GM18907 (cell line): ENCODE results near the gene FGGY.
A peak's percentile ranks its signal among the peaks of the same experiment; 100 is the strongest.

Source experiments
- ATAC-seq: cut with Tn5 transposase; IDR thresholded peaks from one replicate; pipeline ENCODE4 v1.9.1; 2021; ENCODE audit warnings: mild to moderate bottlenecking, moderate library complexity; ENCODE audit not compliant: unreplicated experiment

FGGY gene

GRCh38 chr1:59314776-59315528 is 18.1 kb downstream of the FGGY start:
- no peak for ATAC-seq

GRCh38 chr1:59315529-59316463 is 18.9 kb downstream of the FGGY start:
- ATAC-seq = no peak

- peak; percentile 90 for ATAC-seq
Measured at GRCh38 chr1:59316497-59317128, 19.7 kb downstream of the FGGY start.

GRCh38 chr1:59317343-59317742 is 20.4 kb downstream of the FGGY start:
- ATAC-seq = no peak

GRCh38 chr1:59317780-59318179 is 20.9 kb downstream of the FGGY start:
- ATAC-seq = no peak

- no peak for ATAC-seq
Measured at GRCh38 chr1:59318271-59318860, 21.5 kb downstream of the FGGY start.

- no peak for ATAC-seq
Measured at GRCh38 chr1:59322394-59322793, 25.5 kb downstream of the FGGY start.

- no peak for ATAC-seq
Measured at GRCh38 chr1:59322814-59323213, 25.9 kb downstream of the FGGY start.

GRCh38 chr1:59323879-59324278 is 27.0 kb downstream of the FGGY start:
- ATAC-seq = no peak

- no peak for ATAC-seq
Measured at GRCh38 chr1:59328353-59328752, 31.5 kb downstream of the FGGY start.

- no peak for ATAC-seq
Measured at GRCh38 chr1:59329412-59330053, 32.6 kb downstream of the FGGY start.

GRCh38 chr1:59331686-59332620 is 35.1 kb downstream of the FGGY start:
- ATAC-seq = no peak

- ATAC-seq = peak; percentile 72
Measured at GRCh38 chr1:59332983-59333382, 36.1 kb downstream of the FGGY start.

GRCh38 chr1:59333626-59334277 is 36.9 kb downstream of the FGGY start:
- no peak for ATAC-seq

GRCh38 chr1:59340411-59341307 is 43.8 kb downstream of the FGGY start:
- peak; percentile 81 for ATAC-seq

GRCh38 chr1:59342801-59343575 is 46.1 kb downstream of the FGGY start:
- no peak for ATAC-seq

GRCh38 chr1:59343576-59343840 is 46.6 kb downstream of the FGGY start:
- no peak for ATAC-seq

- ATAC-seq = no peak
Measured at GRCh38 chr1:59345221-59345620, 48.3 kb downstream of the FGGY start.
